Measurements from ENCODE around the gene SF3B4. TPM values are rescaled to one million over a fixed set of nuclear protein-coding genes. Genes with fewer than 3 reads are reported as not detected.
A peak's percentile ranks its signal among the peaks of the same experiment; 100 is the strongest.

Gene SF3B4
- total RNA-seq, 1 experiment from 2014 or later, result 26.9 TPM

DNA sequence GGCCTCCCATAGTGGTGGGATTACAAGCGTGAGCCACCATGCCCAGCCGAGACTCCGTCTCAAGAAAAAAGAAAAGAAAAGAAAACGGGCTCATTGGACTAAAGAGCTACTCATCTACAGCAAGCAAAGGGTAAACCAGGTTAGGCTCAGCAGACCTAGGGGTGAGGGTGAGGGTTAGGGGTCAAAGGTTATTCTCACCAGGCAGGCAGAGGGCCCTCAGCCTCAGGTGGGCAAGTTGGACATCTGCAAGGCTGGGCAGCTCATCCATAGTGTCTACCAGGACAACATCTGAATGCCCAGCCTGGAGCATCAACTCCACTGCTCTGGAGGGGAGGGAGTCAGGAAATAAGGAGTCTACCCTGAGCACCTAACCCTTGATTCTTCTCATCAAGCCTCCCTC is 5.6 kb upstream of the SF3B4 start:
- no peak for DNase-seq (ENCODE audit: low spot score)

DNA sequence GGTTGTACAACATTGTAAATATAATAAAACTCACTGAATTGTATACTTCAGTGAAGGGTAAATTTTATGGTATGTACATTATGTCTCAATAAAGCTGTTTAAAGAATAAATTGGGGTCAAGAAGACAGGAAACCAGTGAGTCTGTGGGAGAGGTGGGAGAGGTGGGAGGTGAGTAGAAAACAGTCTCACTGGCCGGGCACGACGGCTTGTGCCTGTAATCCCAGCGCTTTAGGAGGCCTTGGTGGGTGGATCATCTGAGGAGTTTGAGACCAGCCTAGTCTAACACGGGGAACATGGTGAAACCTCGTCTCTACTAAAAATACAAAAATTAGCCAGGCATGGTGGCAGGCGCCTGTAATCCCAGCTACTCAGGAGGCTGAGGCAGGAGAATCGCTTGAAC is 4.9 kb upstream of the SF3B4 start:
- no peak for DNase-seq (ENCODE audit: low spot score)

DNA sequence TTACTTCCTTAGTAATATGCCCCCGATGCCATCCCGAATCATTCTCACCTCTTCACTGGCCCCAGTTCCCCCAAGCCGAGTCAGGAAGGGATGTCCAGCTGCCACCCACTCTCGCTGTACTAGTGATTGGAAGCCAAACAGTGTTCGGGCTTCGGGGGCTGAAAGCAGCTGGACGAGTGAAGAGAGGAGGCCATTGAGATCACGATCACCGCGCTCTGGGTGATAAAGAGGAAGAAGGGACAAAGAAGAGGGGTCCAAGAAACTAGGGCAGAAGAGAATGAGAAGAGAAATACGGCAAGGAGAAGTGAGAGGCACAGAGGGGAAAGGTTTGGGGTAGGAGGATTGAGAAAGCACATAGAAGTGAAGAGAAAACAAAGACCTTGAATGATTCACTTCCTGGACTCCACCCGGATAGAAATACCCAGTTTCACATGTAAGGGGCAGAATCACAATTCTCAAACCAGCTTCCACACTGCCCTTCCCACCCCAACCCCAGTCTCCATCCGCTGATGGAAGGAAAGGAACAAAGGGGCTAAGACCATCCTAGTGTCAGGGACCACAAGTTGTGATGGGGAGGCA is 3.7 kb upstream of the SF3B4 start:
- peak; percentile 62 for DNase-seq (ENCODE audit: low spot score)

DNA sequence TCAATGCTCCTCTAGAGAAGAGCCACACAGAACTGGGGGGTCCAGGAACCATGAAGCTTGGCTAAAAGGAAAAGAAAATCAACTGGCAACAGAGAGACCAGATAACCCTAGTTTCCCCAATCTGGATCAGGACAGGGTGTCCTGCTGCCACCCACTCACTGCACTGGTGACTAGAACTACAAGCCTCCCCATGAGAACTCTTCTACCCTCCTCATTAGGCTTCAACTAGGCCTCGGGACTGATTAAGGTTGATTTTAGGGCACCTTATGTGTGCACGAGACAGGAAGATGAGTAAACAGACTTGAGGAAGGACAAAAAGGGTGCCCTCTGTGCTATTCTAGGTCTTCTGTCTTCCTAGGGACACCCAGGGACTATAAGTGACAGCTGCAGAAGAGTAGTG is 2.3 kb upstream of the SF3B4 start:
- no peak for DNase-seq (ENCODE audit: low spot score)

DNA sequence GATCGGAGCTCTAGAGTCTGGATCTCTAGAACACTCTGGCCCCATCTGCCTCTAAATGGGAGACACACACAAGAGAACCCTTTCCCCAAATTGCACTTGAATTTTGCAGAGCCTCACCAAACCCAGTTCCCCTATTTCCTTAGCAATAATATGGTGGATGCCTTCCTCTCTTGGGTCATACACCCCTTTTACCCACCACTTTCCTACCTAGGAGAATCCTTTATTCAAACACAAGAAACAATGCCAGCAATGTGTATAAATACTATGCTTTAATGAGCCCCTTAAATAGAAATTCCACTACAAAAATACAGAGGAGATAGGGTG is 760 bp upstream of the SF3B4 start:
- DNase-seq (ENCODE audit: low spot score), result no peak

GRCh38 chr1:149927056-149927562 is 494 bp downstream of the SF3B4 start:
- peak; percentile 22 for DNase-seq (ENCODE audit: low spot score)

DNA sequence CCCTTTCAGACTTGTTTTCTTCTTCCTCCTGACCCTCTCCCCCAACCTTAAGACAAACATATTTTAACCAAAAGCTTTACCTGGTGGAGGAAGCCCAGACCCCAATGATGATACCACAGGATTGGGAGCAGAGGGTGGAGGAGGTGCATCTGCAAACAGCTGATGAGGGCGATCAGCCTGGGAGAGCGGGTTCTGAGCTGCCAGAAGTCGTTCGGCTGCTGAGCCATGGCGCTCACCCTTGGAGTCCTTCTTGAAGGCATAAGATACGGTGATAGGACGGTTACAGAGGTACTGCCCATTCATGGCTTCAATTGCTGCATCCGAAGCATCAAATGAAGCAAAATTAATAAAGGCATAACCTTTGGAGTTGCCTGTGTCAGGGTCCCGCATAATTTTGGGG is 1.3 kb downstream of the SF3B4 start:
- DNase-seq (ENCODE audit: low spot score), result no peak

DNA sequence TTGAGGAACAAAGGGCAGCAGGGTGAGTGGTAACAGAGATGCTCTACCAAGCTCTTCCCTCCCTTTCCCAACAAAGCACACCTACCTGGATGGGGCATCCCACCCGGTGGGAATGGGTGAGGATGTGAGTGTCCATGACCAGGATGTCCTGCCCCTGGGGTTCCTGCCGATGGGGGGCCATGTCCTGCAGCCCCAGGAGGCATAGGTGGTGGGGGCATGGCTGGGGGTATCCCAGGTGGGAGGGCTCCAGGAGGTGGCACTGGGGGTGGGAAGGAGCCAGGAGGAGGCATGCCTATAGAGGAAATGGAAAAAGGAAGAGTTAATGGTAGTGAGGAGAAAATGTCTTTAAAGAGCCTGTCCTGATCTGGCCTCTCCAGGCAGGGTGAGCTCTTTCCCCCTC is 1.9 kb downstream of the SF3B4 start:
- DNase-seq (ENCODE audit: low spot score), result no peak

GRCh38 chr1:149925345-149925744 is 2.3 kb downstream of the SF3B4 start:
- DNase-seq (ENCODE audit: low spot score), result no peak

DNA sequence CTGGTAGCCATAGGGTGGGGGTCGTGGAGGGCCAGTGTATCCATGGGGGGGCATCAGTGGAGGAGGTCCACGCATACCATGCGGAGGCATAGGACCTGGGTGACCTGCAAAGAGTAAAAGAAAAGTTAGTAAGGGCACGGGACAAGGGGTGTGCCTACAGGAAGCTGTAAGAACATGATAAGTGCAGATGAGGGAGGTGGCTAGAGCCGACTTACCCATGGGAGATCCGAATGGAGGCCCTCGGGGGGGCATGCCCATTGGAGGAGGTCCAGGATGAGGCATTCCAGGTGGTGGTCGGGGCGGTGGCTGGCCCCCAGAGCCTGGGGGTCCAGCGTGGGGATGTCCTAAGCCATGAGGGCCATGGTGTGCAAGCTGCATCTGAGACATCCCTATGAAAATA is 4.0 kb downstream of the SF3B4 start:
- no peak for DNase-seq (ENCODE audit: low spot score)

- DNase-seq (ENCODE audit: low spot score), result peak; percentile 66
Observed at GRCh38 chr1:149917571-149918144, 9.9 kb downstream of the SF3B4 start, which contains the start of gene SV2A. Gene SV2A (minus strand): TSS chr1:149917844. CDS start chr1:149913840, 4,004 bp downstream.

DNA sequence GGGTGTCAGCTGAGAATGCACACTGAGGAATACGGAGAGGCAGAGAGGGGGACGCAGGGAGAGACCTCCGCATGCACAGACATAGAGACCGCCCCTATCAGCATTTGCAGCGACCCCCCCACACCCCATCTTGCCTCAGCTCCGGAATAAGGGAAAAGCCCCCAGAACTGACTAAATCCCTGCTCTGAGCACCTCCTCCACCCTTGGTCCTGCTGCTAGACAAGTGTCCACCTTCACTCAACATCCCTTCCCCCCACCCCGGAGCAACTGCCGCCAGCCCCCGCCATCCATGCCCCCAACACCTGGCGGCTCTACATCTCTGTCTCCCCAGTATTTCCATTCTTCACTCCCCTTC is 10.7 kb downstream of the SF3B4 start:
- no peak for DNase-seq (ENCODE audit: low spot score)

- no peak for DNase-seq (ENCODE audit: low spot score)
Observed at GRCh38 chr1:149916193-149916897, 11.3 kb downstream of the SF3B4 start.

GRCh38 chr1:149915429-149916192 is 12.0 kb downstream of the SF3B4 start:
- no peak for DNase-seq (ENCODE audit: low spot score)

GRCh38 chr1:149914545-149914944 is 13.1 kb downstream of the SF3B4 start:
- DNase-seq (ENCODE audit: low spot score), result no peak

- no peak for DNase-seq (ENCODE audit: low spot score)
Observed at GRCh38 chr1:149906570-149907075, 21.0 kb downstream of the SF3B4 start.

DNA sequence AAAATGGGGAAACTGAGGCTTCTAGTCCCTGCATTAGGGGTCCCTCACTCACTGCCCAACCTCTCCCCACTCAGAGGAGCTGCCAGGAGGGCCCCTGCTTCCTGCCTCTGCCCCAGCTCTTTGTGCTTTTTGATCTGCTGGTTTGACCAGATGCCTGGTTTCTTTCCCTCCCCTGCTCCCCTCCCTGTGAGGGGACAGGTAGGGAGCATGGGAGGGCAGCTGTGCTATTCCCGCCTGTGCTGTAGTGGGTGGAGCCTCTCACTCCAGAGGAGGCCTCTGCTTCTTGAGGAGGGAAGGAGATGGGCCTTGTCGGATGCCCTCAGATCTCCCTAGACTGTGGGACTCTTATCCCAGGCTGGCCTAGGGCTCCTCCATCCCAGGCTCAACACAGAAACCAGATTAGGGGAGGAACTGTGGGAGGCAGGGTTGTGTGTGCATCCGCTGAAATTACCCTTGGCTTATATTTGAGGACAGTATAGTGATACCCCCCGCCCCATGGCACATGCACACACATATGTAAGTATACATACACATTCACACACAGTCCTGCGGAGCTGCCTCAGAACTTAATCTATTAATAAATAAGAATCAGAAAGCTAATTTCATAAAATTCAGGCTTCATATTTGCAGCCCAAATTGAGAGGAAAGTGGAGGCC is 23.6 kb downstream of the SF3B4 start:
- no peak for DNase-seq (ENCODE audit: low spot score)

GRCh38 chr1:149899460-149900284 is 27.9 kb downstream of the SF3B4 start, which contains the start of gene BOLA1:
Gene BOLA1 (plus strand): TSS chr1:149899568. CDS start chr1:149900060, 492 bp downstream.
- DNase-seq (ENCODE audit: low spot score), result peak; percentile 90

GRCh38 chr1:149896575-149896974 is 31.0 kb downstream of the SF3B4 start:
- DNase-seq (ENCODE audit: low spot score), result no peak

GRCh38 chr1:149888999-149889289 is 38.7 kb downstream of the SF3B4 start:
- DNase-seq (ENCODE audit: low spot score), result peak; percentile 49

All from A172 (cell line).